Right lobe of liver (tissue), 6 donors: ENCODE data around the gene CKM. TPM values are rescaled to one million over a fixed set of nuclear protein-coding genes. Genes with fewer than 3 reads are reported as not detected.

Source experiments
- ATAC-seq, 4 donors: fragments of 200-7000 bp; cut with Tn5 transposase; one replicate each; pipeline ENCODE4 v1.9.1; 2020; ENCODE audit warnings: mild to moderate bottlenecking in 4 of 4, moderate library complexity in 4 of 4
- DNase-seq, 3 donors: peaks; one replicate each; pipeline ENCODE4 v3.0.0-alpha.2; 2020
- H3K27ac ChIP-seq, 3 donors: fragments of 200-600 bp; one replicate each; pipeline ENCODE4 v1.8.0; 2022
- H3K27me3 ChIP-seq, 2 donors: fragments of 200-600 bp; one replicate each; pipeline ENCODE4 v1.8.0; 2022
- H3K36me3 ChIP-seq, 4 donors: fragments of 200-600 bp; sonication (generic) in 1 of 4; one replicate each; pipeline versions ENCODE4 v1.5.1 to v1.8.0; 2017 to 2022; ENCODE audit warnings: control low read depth in 1 of 4
- H3K4me1 ChIP-seq, 4 donors: fragments of 200-600 bp; sonication (generic) in 1 of 4; one replicate each; pipeline versions ENCODE4 v1.5.1 to v1.8.0; 2017 to 2022; ENCODE audit warnings: control low read depth in 1 of 4
- H3K4me3 ChIP-seq, 3 donors: fragments of 200-600 bp; one replicate each; pipeline ENCODE4 v1.8.0; 2022
- H3K9me3 ChIP-seq, 4 donors: fragments of 200-600 bp; sonication (generic) in 1 of 4; one replicate each; pipeline versions ENCODE4 v1.5.1 to v1.8.0; 2017 to 2022; ENCODE audit warnings: control low read depth in 1 of 4
- POLR2A ChIP-seq: fragments of 450-650 bp; IDR thresholded peaks from one replicate; pipeline ENCODE4 v1.6.1; 2017; ENCODE audit warnings: antibody characterized with exemption, mild to moderate bottlenecking
- WGBS: methylation state at CpG from one replicate; pipeline ENCODE4 v1.1.6; 2018; ENCODE audit warnings: low coverage, low lambda C conversion rate; ENCODE audit not compliant: insufficient coverage; ENCODE audit errors: missing lambda C conversion rate; 5-methylcytosine and 5-hydroxymethylcytosine counted together
- intact Hi-C, 2 donors: fragments of 100-400 bp; cut with DNase I; formaldehyde crosslinking; loops; one replicate each; pipeline versions ENCODE4 v1.11.2 to v1.14.1; 2022
- total RNA-seq, 6 experiments: library from RNA; depleted of rRNA in 2 of 6; stranded (reverse); fragments of >200 nt in 2 of 6; fragmentation: NEBNext Ultra II Directional in 3 of 6; extraction: Animal tissue kit (Norgen Biotek cat#: 25700) in 3 of 6; gene quantifications; one replicate each; pipeline versions ENCODE4 v1.1.0 to v1.2.4, GENCODE V29; 2016 to 2023
- TF ChIP-seq, protein P1 (sequence below), 4 donors: fragments of 200-600 bp in 3 of 4; fragments of 450-650 bp in 1 of 4; IDR thresholded peaks; one replicate each; pipeline versions ENCODE4 v1.5.1 to v1.8.0; 2016 to 2022; ENCODE audit warnings: antibody characterized with exemption in 4 of 4, mild to moderate bottlenecking in 2 of 4
- donor health status: DM: no; HTN: yes; CAD: no.
- donor health status: DM: no; HTN: no; CAD: no.
- donor health status: DM: no; HTN: no; CAD: no.
- donor health status: DM: no; HTN: yes; CAD: no.
- donor health status: DM: no; HTN: yes; CAD: no.

CKM gene
- total RNA-seq, 6 experiments from 2014 or later = 0.42 to 25.6 (median 1.1) TPM; not detected in 1

DNA sequence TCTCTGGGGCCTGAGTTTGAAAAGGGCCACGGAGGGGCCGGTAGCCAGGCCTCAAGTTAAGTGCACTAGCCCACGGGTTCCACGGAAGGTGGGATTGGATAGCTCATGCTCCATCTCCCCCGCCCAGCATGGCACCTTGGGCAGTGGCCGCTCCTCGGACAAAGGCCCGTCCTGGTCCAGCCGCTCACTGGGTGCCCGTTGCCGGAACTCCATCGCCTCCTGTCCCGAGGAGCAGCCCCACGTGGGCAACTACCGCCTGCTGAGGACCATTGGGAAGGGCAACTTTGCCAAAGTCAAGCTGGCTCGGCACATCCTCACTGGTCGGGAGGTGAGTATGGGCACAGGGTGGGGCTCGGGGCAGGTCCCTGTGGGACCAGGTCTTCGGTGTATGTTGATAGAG, 63.8 kb downstream of the CKM start:
- no peak overlapping the region for H3K4me3 ChIP-seq
- no peak for TF ChIP-seq POLR2A
- TF ChIP-seq, protein P1, sequence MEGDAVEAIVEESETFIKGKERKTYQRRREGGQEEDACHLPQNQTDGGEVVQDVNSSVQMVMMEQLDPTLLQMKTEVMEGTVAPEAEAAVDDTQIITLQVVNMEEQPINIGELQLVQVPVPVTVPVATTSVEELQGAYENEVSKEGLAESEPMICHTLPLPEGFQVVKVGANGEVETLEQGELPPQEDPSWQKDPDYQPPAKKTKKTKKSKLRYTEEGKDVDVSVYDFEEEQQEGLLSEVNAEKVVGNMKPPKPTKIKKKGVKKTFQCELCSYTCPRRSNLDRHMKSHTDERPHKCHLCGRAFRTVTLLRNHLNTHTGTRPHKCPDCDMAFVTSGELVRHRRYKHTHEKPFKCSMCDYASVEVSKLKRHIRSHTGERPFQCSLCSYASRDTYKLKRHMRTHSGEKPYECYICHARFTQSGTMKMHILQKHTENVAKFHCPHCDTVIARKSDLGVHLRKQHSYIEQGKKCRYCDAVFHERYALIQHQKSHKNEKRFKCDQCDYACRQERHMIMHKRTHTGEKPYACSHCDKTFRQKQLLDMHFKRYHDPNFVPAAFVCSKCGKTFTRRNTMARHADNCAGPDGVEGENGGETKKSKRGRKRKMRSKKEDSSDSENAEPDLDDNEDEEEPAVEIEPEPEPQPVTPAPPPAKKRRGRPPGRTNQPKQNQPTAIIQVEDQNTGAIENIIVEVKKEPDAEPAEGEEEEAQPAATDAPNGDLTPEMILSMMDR (IDR thresholded peaks at IDR 0.05) = no peak
- 100% methylated on average over 1 of the region's 19 CpGs for WGBS
- H3K4me1 ChIP-seq = peaks cover 0 to 4% (median 0%) of the 10 kb centered on the region in 4 donors
- DNase-seq (no peak), ATAC-seq (no peak)
- H3K9me3 ChIP-seq = no peaks in the 10 kb centered on the region
- no peaks in the 10 kb centered on the region for H3K36me3 ChIP-seq
- H3K27ac ChIP-seq = no peak overlapping the region
- intact Hi-C loops = no loop called here
- no peaks in the 10 kb centered on the region for H3K27me3 ChIP-seq

DNA sequence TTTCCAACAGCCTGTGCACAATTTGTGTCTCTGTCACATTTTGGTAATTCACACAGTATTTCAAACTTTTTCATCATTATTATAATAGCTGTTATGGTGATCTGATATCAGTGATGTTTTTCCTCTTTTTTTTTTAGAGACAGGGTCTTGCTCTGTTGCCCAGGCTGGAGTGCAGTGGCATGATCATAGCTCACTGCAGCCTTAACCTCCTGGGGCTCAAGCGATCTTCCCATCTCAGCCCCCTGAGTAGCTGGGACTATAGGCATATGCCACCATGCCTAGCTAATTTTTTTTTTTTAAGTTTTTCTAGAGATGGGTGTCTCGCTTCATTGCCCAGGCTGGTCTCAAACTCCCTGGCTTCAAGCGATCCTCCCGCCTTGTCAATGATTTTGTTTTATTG, 65.8 kb downstream of the CKM start:
- no peak overlapping the region for H3K4me3 ChIP-seq
- H3K9me3 ChIP-seq = no peaks in the 10 kb centered on the region
- no peak for DNase-seq
- TF ChIP-seq, protein P1 (IDR thresholded peaks at IDR 0.05) = no peak
- no peak for TF ChIP-seq POLR2A
- 94% methylated on average over 4 of the region's 4 CpGs for WGBS
- H3K36me3 ChIP-seq = no peaks in the 10 kb centered on the region
- H3K4me1 ChIP-seq = peaks cover 0 to 12% (median 0%) of the 10 kb centered on the region in 4 donors
- H3K27ac ChIP-seq = no peak overlapping the region
- no peak for ATAC-seq
- no peaks in the 10 kb centered on the region for H3K27me3 ChIP-seq
- intact Hi-C loops = no loop called here

Other genes with a start within 250 kb of the CKM start
- under 1 TPM in 5 of 6 experiments, not detected in 1; 0.16 to 0.47 (median 0.35) TPM for gene ZNF296, start 246.4 kb downstream of the CKM start, total RNA-seq
- gene GEMIN7, start 243.6 kb downstream of the CKM start, total RNA-seq = 10 to 100 TPM; 10.9 to 27.5 (median 14.0) TPM
- gene PPP1R37, start 229.7 kb downstream of the CKM start, total RNA-seq = 10 to 100 TPM; 10.1 to 14.3 (median 11.0) TPM
- gene NKPD1, start 161.9 kb downstream of the CKM start, total RNA-seq = under 1 TPM in 1 of 6 experiments, not detected in 5; 0.06 TPM
- 10 to 100 TPM; 13.1 to 33.3 (median 23.7) TPM for gene TRAPPC6A, start 144.6 kb downstream of the CKM start, total RNA-seq
- 10 to 100 TPM in 1 of 6 experiments, 1 to 10 TPM in 5; 4.7 to 17.0 (median 6.1) TPM for gene BLOC1S3, start 144.1 kb downstream of the CKM start, total RNA-seq
- gene EXOC3L2, start 77.5 kb downstream of the CKM start, total RNA-seq = 1 to 10 TPM; 1.8 to 6.9 (median 4.4) TPM
- 10 to 100 TPM; 14.2 to 23.5 (median 17.5) TPM for gene MARK4, start 71.6 kb downstream of the CKM start, total RNA-seq
- under 1 TPM in 2 of 6 experiments, not detected in 4; 0.22 to 0.26 TPM for gene KLC3, start 17.9 kb upstream of the CKM start, total RNA-seq
- gene ERCC2, start 47.7 kb upstream of the CKM start, total RNA-seq = 10 to 100 TPM in 5 of 6 experiments, 1 to 10 TPM in 1; 9.8 to 13.7 (median 11.3) TPM
- 10 to 100 TPM in 4 of 6 experiments, 1 to 10 TPM in 2; 6.9 to 22.9 (median 14.6) TPM for gene PPP1R13L, start 82.2 kb upstream of the CKM start, total RNA-seq
- 1 to 10 TPM; 1.3 to 4.5 (median 3.2) TPM for gene POLR1G, start 83.8 kb upstream of the CKM start, total RNA-seq
- 10 to 100 TPM; 19.2 to 29.4 (median 22.6) TPM for gene ERCC1, start 101.0 kb upstream of the CKM start, total RNA-seq
- 1 to 10 TPM in 1 of 6 experiments, under 1 TPM in 5; 0.19 to 1.2 (median 0.44) TPM for gene FOSB, start 145.1 kb upstream of the CKM start, total RNA-seq
- gene RTN2, start 174.2 kb upstream of the CKM start, total RNA-seq = 1 to 10 TPM; 1.5 to 7.2 (median 2.9) TPM
- 1 to 10 TPM in 2 of 6 experiments, under 1 TPM in 3, not detected in 1; 0.32 to 2.0 (median 0.51) TPM for gene PPM1N, start 175.6 kb upstream of the CKM start, total RNA-seq
- gene VASP, start 184.6 kb upstream of the CKM start, total RNA-seq = 10 to 100 TPM; 19.4 to 64.1 (median 30.6) TPM